Measurements from ENCODE around the gene SCNN1A.

- TF ChIP-seq CTCF (IDR thresholded peaks at IDR 0.05) (no peak), POLR2A (IDR thresholded peaks at IDR 0.05) (no peak)
These were observed 4.8 kb downstream of the SCNN1A start for GRCh38 chr12:6370576-6370935.

Measured in upper lobe of left lung (tissue), 4 donors.